GM19025 (cell line): Measurements from ENCODE around the gene ITGAE.
"Not testable (repeated sequence)": the region's sequence is repeated elsewhere in the genome, so short reads cannot be mapped to it uniquely, and the experiment has no call there.

Experiments used
- ATAC-seq: cut with Tn5 transposase; IDR thresholded peaks from one replicate; pipeline ENCODE4 v1.9.1; 2021; ENCODE audit warnings: mild to moderate bottlenecking, low read depth, moderate library complexity; ENCODE audit not compliant: unreplicated experiment

Gene ITGAE

DNA sequence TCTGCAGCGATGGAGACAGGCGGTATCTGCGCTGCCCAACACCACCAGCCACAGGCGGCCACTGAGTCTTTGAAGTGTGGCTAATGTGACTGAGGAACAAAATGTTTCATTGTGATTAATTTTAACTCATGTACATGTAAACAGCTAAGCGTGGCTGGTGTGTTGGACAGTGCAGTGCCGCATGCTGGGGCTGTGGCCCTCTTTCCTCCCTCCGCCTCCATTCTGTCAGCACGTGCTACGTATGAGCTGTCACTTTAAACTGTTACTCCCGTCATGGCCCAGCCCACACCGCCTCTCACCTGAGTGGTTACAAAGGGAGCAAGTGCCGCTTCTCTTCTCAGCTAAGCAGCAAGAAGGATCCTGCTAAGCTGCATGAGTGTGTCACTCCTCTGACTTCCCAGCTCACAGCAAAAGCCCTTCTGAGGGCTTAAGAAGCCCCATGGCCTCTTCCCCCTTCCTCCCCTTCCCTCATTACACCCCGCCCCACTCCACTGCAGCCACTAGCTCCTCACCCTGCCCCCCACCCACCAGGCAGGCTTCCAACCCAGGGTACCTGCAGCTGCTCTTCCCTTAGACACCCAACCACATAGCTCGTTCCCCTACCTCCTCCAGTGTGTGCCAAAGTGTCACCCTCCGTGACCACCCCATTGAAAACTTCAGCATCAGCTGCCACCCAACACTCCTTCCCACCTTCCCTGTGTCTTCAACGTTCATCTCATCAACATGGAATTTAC, 62.3 kb downstream of the ITGAE start:
- ATAC-seq = no peak

DNA sequence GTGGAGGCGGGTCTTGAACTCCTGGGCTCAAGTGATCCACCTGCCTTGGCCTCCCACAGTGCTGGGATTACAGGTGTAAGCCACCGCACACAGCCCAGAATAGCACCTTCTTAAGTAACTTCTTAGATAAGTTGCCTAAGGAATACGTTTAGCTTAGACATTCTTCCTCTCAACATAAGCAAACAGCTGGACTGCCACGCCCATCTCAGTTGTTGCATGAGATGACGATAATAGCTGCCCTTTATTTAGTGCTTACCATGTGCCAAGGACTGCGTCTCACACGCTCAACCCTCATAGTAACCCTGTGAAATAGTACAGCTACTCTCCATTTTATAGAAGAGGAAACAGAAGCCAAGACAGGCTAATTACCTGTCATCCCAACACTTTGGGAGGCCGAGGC, 65.5 kb downstream of the ITGAE start:
- ATAC-seq = no peak

DNA sequence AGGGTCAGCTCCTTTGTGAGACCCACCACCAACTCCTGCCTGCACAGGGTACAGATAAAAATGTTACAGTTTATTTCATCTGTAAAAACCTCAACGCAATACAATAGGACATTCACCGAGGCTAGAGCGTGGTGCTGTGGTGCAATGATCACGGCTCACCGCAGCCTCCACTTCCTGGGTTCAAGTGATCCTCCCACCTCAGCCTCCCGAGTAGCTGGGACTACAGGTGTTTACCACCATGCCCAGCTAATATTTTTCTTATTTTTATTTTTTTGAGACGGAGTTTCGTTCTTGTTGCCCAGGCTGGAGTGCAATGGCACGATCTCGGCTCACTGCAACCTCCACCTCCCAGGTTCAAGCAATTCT, 66.1 kb downstream of the ITGAE start:
- ATAC-seq = not testable (repeated sequence)

DNA sequence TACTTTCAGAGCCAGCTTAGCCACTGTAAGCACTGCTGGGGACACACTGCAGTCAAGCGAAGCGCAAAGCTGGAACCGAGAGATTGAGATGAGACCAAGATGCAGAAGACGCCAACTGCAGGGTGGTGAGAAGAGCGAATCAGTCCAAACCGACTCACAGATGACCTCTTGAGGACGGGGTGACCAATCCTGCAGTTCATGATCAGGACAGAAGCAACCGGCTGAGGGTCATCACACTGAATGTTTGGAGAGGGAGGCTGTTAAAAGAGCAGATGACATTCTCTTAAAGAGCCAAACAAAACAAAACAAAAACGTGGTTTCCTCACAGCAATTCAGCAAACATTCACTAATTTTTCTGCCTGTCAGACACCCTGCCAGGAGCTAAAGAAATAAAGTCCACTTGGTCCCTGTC, 68.8 kb downstream of the ITGAE start:
- ATAC-seq = no peak

DNA sequence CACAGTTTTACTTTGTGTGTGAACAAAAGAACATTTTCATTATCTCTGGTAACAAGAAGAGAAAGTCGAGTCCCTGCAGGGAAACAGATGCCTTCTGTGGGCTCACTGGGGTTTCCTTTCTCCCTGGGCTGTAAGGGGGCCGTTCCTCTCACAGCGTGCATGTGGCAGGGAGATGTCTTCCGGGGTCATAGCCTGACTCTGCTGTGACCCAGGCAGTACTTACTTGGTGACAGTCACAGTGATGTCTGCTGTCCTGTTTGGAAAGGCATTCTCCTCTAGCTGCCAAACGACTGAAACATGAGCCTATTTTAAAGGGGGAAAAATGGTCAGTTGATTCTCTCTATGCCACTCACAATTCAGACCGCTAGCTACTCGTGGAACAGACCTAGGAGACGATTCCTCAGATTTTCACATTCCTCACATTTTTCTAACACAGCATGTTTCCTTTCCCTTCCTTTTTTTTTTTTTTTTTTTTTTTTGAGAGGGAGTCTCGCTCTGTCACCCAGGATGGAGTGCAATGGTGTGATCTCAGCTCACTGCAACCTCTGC, 70.0 kb downstream of the ITGAE start:
- no peak for ATAC-seq

DNA sequence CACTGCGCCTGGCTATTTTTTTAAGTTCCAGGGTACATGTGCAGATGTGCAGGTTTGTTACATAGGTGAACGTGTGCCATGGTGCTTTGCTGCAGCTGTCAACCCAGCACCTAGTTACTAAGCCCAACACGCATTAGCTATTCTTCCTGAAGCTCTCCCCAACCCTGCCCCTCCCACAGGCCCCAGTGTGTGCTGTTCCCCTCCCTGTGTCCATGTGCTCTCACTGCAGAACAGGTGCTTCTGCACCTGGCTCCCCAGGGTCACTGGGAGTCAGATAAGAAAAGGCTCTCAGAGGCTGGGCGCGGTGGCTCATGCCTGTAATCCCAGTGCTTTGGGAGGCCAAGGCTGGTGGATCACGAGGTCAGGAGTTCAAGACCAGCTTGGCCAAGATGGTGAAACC, 71.1 kb downstream of the ITGAE start:
- no peak for ATAC-seq

DNA sequence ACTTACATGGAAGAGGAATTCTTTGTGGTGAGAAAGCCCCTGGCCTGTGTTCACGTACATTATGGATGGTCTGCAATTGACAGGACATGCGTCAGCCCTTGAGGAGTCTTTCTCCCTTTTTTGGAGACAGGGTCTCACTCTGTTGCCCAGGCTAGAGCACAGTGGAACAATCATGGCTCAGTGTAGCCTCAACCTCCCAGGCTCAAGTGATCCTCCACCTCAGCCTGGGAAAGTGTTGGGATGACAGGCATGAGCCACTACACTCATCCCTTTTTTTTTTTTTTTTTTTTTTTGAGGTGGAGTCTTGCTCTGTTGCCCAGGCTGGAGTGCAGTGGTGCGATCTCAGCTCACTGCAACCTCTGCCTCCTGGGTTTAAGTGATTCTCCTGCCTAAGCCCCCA, 72.9 kb downstream of the ITGAE start:
- ATAC-seq = not testable (repeated sequence)

DNA sequence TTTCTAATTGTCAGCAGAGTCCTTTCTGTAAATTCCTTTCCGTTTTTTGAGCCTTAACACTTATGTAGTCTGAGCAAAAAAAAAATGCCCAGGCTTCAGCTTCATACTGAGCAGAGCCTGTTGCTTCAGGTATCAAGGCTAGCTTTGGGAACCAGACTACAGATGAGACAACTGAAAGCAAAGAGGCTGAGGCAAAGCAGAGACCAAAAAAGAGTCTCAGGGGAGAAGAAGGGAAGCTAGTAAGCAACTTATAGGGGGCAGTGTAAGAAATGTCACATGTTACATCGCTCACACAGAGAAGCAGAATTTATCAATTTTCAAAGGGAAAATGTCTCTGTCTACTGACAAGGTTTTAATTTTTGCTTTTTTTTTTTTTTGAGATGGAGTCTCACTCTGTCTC, 73.9 kb downstream of the ITGAE start:
- ATAC-seq = no peak

DNA sequence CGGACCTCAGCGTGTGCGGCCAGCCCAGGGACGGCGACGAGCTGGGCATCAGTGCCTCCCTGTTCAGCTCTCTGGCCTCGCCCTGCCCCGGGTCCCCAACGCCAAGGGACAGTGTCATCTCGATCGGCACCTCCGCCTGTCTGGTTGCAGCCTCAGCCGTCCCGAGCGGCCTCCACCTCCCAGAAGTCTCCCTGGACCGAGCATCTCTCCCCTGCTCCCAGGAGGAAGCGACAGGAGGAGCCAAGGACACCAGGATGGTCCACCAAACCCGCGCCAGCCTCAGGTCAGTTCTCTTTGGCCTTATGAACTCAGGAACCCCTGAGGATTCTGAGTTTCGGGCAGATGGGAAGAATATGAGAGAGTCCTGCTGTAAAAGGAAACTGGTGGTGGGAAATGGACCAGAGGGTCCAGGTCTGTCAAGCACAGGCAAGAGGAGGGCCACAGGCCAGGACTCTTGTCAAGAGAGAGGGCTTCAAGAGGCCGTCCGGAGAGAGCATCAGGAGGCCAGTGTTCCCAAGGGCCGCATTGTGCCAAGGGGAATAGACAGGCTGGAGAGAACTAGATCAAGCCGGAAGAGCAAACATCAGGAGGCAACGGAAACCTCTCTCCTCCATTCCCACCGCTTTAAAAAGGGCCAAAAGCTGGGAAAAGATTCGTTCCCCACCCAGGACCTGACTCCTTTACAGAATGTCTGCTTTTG, 76.5 kb downstream of the ITGAE start:
- no peak for ATAC-seq

DNA sequence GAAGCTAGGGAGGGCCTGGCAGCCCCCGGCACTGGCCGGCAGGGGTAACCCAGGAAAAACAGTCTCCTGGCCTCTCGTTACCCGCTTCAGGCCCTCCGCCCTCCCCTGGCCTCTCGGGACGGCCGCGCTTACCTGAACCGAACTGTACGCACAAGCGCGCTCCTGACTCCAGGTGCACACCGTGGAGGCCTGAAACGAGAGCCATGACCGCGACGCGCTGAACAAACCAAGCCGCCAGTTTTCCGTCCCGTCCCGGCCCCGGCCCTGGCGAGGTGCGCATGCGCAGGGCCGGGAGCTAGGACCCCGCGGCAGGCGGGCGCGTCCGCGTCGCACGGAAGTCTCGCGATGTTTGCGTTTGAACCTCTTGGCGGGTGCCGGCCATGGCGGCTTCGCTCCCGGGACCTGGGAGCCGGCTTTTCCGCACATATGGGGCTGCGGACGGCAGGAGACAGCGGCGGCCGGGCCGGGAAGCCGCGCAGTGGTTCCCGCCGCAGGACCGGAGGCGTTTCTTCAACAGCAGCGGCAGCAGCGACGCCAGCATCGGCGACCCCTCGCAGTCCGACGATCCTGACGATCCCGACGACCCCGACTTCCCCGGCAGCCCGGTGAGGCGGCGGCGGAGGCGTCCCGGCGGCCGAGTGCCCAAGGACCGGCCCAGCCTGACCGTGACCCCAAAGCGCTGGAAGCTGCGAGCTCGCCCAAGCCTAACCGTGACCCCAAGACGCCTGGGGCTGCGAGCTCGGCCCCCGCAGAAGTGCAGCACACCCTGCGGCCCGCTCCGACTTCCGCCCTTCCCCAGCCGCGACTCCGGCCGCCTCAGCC, 77.2 kb downstream of the ITGAE start, which contains the start of gene HASPIN:
Gene HASPIN, plus strand, starts transcription at position 348 of the 822 bp plus-strand sequence. Its CDS starts 33 bp downstream, at position 381.
- ATAC-seq = peak; percentile 77

DNA sequence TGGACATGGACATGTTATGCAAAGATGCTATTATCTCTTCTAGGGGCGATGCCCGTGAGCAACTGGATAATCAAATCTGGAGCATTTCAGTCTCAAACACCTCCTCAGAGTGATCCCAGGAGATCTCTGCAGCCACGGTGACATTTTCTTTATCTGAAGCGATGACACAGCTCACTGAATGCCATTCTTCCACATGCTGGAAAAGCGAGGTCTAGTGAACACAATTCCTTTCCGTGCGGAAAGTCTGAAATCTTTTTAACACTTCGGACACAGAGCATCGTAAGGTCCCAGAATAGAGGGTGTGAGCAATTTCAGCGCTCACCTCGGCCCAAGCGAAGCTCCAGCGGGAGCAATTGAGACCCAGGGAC, 77.8 kb downstream of the ITGAE start:
- no peak for ATAC-seq

DNA sequence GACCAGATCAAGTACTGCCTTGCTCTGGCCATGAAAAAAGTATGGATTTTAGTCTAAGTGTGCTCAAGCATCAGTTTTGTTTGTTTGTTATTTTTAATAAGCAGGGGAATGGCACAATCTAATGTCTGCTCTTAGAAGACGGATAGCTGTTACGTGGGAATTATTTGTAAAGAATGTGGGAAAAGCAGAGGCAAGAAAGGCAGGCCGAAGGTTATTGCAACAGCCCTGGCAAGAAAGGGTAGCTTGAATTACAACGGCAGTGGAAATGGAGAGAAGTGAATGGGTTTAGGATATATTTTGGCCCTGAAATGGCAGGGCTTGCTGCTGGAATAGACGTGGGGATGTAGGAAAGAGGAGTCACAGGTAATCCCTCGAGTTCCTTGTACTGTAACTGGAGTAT, 78.3 kb downstream of the ITGAE start:
- no peak for ATAC-seq

DNA sequence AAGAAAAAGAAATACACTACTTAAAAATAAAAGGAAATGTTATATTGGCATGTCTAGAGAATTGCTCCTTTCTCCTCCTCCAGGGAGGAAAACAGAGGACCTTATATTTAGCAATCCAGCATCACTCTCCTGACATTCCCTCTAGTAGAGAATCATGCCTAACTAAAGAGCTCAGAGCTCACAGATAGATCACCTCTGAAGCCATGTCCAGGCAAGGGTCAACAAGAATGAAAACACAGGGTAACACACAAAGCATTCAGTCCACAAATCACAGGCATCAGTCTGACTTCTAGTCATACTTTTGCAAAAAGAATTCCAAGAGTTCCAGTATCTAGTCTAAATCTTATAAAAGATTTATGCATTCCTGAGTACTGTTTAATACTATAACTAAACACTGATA, 81.7 kb downstream of the ITGAE start:
- no peak for ATAC-seq

DNA sequence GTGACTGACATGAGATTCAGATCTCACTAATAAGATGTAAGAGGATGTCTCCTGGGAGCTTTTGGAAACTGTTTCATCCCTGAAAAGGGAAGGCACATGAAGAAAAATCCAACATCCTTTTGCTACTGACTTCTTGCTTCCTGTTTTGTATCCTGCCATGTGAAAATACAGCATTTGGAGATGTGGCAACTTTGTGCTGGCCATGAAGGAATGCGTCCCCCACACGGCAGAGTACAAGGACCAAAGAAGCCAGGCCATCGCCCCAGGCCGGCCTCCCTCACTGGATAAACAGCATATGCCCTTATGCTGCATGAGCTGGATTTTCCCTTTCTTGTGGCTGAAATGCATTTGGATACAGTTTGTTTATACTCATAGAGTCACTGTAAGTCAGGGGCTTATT, 82.8 kb downstream of the ITGAE start:
- ATAC-seq = no peak

DNA sequence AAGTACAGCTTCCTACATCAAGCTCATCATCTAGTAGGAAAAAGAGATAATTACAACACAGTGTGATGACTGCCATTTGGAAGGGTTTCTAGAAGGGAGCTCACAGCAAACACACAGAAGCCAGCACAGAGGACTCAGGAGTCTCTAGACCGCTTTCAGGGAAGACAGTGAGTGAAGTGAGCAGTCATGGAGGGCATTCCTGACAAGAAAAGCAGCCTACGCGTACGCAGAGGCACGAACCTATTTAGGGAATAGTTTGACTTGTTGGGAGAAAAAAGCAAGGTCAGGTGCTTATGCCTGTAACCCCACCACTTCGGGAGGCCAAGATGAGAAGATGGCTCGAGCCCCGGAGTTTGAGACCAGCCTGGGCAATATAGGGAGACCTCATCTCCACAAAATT, 85.7 kb downstream of the ITGAE start:
- ATAC-seq = no peak

DNA sequence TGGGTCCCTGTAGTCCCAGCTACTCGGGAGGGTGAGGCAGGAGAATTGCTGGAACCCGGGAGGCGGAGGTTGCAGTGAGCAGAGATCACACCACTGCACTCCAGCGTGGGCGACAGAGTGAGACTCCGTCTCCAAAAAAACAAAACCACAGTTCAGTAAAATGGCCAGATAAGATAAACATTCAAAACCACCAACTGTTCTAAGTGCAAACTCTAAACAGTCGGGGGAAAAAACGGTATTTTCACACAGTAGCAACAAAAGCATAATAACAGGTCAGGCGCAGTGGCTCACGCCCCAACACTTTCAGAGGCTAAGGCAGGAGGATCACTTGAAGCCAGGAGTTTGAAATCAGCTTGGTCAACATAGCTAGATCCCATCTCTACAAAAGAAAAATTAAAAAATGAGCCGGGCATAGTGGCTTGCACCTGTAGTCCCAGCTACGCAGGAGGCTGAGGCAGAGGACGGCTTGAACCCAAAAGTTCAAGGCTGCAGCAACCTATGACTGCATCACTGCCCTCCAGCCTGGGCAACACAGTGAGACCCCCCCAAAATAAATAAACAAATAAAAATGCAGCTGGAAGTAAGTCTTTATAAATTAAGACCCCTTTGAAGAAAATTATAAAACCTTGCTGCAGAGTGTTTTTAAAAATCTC, 88.1 kb downstream of the ITGAE start:
- no peak for ATAC-seq

DNA sequence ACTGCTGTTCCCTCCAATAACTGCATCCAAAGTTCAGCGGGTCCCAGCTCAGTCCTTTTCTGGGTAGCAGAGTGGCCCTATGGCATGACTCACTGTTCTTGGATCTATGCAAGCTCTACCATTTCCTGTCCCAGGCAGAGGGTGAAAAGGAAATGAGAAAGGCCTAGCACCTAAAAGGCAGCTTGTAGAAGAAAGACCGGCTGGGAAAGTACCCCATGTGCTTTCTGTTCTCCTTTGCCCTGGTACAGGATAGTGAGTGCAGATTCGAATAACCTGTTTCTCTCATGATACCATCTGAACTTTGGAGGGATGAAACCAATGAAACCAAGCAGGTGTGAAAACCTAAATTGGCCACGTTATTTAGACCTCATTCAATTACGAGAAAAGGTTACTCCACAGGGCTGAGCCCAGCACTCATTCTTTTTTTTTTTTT, 90.0 kb downstream of the ITGAE start:
- peak; percentile 91 for ATAC-seq

DNA sequence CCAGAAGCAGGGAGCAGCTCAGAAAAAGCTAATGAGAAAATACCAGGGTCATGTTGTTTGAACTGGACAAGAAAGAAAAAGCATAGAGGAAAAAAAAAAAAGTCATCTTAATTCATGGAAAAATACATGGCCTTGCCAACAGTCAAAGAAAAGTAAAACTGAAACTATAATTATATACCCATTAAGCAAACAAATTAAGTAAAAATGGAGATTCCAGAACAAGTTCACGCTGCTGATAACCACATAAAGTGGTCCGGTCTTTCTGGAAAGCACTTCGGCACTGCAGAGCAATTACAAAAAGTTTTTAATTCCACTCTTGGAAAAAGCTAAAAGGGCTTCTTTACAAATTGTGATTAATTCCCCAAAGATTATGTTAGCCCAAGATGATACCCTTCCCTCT, 92.6 kb downstream of the ITGAE start:
- no peak for ATAC-seq

DNA sequence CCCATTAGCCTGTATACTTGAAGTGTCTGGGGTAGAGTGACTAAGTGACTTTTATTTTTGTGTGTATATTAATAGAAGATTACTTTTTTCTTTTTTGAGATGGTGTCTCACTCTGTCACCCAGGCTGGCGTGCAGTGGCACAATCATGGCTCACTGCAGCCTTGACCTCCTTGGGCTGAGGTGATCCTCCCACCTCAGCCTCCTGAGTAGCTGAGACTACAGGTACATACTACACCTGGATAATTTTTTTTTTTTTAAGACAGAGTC, 95.3 kb downstream of the ITGAE start:
- not testable (repeated sequence) for ATAC-seq

DNA sequence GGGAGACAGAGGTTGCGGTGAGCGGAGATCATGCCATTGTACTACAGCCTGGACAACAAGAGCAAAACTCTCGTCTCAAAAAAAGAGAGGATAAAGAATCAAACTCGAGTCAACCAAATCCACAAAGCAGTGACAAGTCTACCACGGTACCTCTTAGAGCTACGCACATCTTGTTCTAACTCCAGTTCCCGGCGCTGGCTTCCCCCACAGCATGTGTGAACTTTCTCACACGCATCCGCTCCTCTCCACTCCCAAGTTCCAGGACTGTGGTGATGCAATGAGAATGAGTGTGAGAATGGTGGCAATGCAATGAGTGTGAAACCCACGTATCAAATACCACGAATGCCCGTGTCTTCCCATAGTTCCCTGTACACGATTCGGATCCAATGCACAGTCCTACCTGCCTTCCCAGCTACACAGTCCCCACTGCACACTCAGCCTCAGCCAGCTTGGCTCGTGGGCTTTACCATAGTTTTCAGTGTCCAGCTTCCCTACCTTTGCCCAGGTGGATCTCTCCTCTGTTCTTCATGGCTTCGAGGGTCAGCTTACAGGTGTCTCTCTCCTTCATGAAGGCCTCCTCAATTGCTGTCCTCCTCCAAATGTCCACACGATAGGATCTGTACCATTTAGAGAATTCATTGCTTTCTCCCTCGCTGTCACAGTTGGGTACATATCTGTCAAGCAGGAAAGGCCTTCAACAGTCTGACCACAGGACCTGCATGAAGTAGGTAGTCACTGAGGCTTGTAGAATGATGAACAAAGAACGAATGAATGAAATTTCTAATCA, 95.9 kb downstream of the ITGAE start:
- ATAC-seq = no peak
